ENCODE results near the gene PSMB9. TPM values are rescaled to one million over a fixed set of nuclear protein-coding genes. Genes with fewer than 3 reads are reported as not detected.
A peak's percentile ranks its signal among the peaks of the same experiment; 100 is the strongest.

The PSMB9 gene
- total RNA-seq, 4 donors from 2014 or later, result 1.4 to 11.3 (median 6.1) TPM

DNA sequence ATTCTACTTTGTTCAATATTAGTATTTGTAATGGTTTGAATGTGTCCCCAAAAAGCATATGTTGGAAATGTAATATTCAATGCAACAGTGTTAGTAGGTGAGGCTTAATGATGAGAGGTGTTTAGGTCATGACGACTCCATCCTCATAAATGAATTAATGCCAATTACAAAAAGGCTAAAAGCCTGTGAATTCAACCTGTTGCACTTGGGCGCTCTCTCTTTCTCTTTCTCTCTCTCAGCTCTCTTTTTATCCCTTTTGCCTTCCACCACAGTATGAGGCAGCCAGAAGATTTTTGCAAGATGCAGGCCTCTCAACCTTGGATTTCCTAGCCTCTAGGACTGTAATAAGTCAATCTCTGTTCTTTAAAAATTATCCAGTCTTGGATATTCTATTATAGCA, 34.6 kb downstream of the PSMB9 start:
- Histone ChIP-seq H3K4me3 (no peak overlapping the region), H3K27me3 (no peaks in the 10 kb centered on the region), H3K27ac (no peak overlapping the region), H3K4me1 (peaks cover 4 to 9% of the 10 kb centered on the region in 2 donors), H3K36me3 (no peaks in the 10 kb centered on the region), H3K9me3 (no peaks in the 10 kb centered on the region)
- DNase-seq (no peak), ATAC-seq (no peak)
- intact Hi-C loops (cut with DNase I; ENCODE audit: low total_unique reads) (loop anchor here (5.0 kb wide), 1 partner anchor 44 kb away; no protein-coding TSS in a partner anchor), in situ Hi-C loops (cut with MboI; ENCODE audit: low sequenced_read_pairs in 4 of 4) (loop anchor here (5.0 to 25.0 kb wide), 4 partner anchors 46 to 99 kb away; no protein-coding TSS in a partner anchor)
- TF ChIP-seq, protein P1, sequence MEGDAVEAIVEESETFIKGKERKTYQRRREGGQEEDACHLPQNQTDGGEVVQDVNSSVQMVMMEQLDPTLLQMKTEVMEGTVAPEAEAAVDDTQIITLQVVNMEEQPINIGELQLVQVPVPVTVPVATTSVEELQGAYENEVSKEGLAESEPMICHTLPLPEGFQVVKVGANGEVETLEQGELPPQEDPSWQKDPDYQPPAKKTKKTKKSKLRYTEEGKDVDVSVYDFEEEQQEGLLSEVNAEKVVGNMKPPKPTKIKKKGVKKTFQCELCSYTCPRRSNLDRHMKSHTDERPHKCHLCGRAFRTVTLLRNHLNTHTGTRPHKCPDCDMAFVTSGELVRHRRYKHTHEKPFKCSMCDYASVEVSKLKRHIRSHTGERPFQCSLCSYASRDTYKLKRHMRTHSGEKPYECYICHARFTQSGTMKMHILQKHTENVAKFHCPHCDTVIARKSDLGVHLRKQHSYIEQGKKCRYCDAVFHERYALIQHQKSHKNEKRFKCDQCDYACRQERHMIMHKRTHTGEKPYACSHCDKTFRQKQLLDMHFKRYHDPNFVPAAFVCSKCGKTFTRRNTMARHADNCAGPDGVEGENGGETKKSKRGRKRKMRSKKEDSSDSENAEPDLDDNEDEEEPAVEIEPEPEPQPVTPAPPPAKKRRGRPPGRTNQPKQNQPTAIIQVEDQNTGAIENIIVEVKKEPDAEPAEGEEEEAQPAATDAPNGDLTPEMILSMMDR (IDR thresholded peaks at IDR 0.05 in 4 of 5, conservative IDR thresholded peaks at IDR 0.05 in 1 of 5), result no peak
- TF ChIP-seq POLR2A (IDR thresholded peaks at IDR 0.05), result no peak

DNA sequence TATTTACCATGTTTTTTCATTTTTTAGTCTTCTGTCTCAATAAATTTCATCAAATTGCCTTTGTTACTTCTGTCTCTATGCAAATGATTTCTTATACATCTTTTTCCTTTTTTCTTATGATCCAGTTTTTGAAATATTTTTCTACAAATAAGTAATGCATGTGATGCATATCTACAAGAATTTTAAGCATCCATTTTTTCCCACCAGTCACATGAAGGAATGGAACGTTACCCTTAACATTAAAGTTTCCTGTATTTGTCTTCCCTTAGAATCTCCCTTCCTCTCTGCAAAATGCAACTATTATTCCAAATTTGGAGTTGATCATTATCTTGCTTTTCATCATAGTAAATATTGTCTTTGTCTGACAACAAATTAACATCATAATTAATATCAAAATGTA, 35.5 kb downstream of the PSMB9 start:
- in situ Hi-C loops (cut with MboI; ENCODE audit: low sequenced_read_pairs in 4 of 4), result loop anchor here (5.0 to 25.0 kb wide), 4 partner anchors 45 to 98 kb away; no protein-coding TSS in a partner anchor
- intact Hi-C loops (cut with DNase I; ENCODE audit: low total_unique reads), result loop anchor here (5.0 kb wide), 1 partner anchor 43 kb away; no protein-coding TSS in a partner anchor

DNA sequence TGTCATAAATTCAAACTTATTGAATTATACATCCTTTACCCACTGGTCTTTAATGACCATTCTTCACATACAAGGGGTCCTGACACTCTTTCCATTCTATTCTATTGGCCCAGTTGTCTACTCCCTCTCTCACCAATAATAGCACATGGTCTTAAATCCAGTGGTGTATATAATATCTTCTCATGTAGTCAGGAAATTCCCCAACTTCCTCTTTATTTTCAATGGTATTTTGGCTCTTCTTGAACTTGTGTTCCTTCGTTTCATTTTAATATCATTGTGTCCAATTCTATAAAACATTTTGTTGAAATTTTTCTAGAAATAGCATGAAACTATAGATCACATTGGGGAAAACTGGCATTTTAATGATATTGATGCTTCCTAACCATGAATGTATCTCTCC, 36.8 kb downstream of the PSMB9 start:
- H3K27me3 ChIP-seq, result no peaks in the 10 kb centered on the region
- H3K4me3 ChIP-seq, result no peak overlapping the region
- no peak overlapping the region for H3K27ac ChIP-seq
- no peaks in the 10 kb centered on the region for H3K36me3 ChIP-seq
- DNase-seq (no peak), ATAC-seq (no peak)
- peaks cover 13 to 17% of the 10 kb centered on the region in 2 donors for H3K4me1 ChIP-seq
- no peaks in the 10 kb centered on the region for H3K9me3 ChIP-seq
- TF ChIP-seq POLR2A (IDR thresholded peaks at IDR 0.05), result no peak
- TF ChIP-seq, protein P1 (IDR thresholded peaks at IDR 0.05 in 4 of 5, conservative IDR thresholded peaks at IDR 0.05 in 1 of 5), result no peak
- intact Hi-C loops (cut with DNase I; ENCODE audit: low total_unique reads) (no loop called here), in situ Hi-C loops (cut with MboI; ENCODE audit: low sequenced_read_pairs in 4 of 4) (loop anchor here in 1 of 4 donors (25.0 kb wide), 1 partner anchor 96 kb away; no protein-coding TSS in a partner anchor)

More for the DNA sequence above, 35.5 kb downstream of the PSMB9 start:
- Histone ChIP-seq H3K27ac (no peak overlapping the region), H3K9me3 (no peaks in the 10 kb centered on the region), H3K27me3 (no peaks in the 10 kb centered on the region), H3K4me3 (no peak overlapping the region), H3K36me3 (no peaks in the 10 kb centered on the region), H3K4me1 (peaks cover 4 to 9% of the 10 kb centered on the region in 2 donors)
- TF ChIP-seq, protein P1 (IDR thresholded peaks at IDR 0.05 in 4 of 5, conservative IDR thresholded peaks at IDR 0.05 in 1 of 5), result no peak
- TF ChIP-seq POLR2A (IDR thresholded peaks at IDR 0.05), result no peak
- no peak for ATAC-seq
- no peak for DNase-seq

DNA sequence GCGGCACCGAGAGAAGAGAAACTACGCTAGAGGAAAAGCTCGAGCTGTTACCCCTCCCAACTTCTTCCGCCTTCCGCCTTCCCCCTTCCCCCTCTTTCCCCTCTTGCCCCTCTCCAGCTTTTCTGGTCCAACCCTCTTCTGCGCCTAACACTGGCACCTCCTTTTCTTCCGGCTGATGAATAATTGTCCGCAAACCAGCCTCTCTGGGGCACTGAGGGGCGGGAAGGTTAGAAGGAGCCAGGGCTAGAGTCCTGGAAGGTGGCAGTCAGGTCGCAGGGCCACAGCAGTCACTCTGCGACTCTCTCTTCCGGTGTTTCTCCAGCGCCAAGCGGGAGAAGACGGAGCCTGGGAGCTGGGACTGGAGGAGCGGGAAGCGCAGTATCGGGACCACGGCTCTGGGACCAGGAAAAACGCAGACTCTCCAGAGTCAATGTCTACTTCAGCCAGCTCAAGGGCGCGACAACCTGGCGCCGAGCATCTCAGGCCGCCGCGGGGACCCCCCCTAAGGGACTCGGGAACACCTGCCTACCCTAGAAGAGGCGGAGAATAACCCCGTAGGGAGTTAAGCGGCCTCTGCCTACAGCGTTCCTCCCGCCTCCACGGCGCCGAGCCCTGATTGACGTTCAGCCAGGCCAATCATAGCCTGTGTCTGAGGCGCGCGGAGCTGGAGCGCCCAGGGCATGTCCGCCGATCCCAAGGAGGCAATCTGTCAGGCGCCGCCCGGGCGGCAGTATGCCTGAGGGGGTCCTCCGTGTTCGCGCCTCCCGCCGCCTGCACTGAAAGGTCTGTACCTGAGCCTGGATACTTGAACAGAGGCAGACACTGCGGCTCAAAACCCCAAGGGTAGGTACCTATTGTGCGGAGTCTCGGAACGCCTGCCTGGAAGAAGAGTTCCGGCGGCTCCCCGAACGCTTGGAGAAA, 40.4 kb downstream of the PSMB9 start:
- peak overlapping the region; percentile 83 to 87 (median 86) for H3K27ac ChIP-seq
- in situ Hi-C loops (cut with MboI; ENCODE audit: low sequenced_read_pairs in 4 of 4) (loop anchor here in 1 of 4 donors (25.0 kb wide), 1 partner anchor 93 kb away; no protein-coding TSS in a partner anchor), intact Hi-C loops (cut with DNase I; ENCODE audit: low total_unique reads) (loop anchor here (2.0 kb wide), 2 partner anchors 58 to 90 kb away; partner anchors contain the start of gene HLA-DMA)
- DNase-seq, result peak; percentile 85 to 91
- H3K9me3 ChIP-seq, result no peaks in the 10 kb centered on the region
- H3K4me1 ChIP-seq, result peaks cover 9 to 13% of the 10 kb centered on the region in 2 donors
- H3K4me3 ChIP-seq, result peak overlapping the region; percentile 81 to 85 (median 82)
- no peaks in the 10 kb centered on the region for H3K36me3 ChIP-seq
- no peaks in the 10 kb centered on the region for H3K27me3 ChIP-seq
- TF ChIP-seq, protein P1 (IDR thresholded peaks at IDR 0.05 in 4 of 5, conservative IDR thresholded peaks at IDR 0.05 in 1 of 5), result no peak
- peak; percentile 55 to 76 for TF ChIP-seq POLR2A (IDR thresholded peaks at IDR 0.05)
- peak; percentile 98 to 99 for ATAC-seq
